HL-60 (cell line): Measurements from ENCODE around the gene PROK2.

Experiments used
- DNase-seq, 2 experiments: peaks; one replicate each; pipeline ENCODE4 v3.0.0-alpha.2; 2010 to 2020; ENCODE audit warnings: low read depth in 1 of 2, low spot score in 1 of 2
- H3K27ac ChIP-seq: fragments of 250-450 bp; sonication (Bioruptor Pico); replicated peaks from 2 replicates; pipeline ENCODE4 v1.5.1; 2020; ENCODE audit warnings: mild to moderate bottlenecking, moderate library complexity
- H3K27me3 ChIP-seq: fragments of 250-450 bp; sonication (Bioruptor Pico); 2 replicates; pipeline ENCODE4 v1.5.1; 2021; ENCODE audit warnings: mild to moderate bottlenecking, moderate library complexity; ENCODE audit not compliant: insufficient read depth, poor library complexity, severe bottlenecking
- H3K4me3 ChIP-seq: replicated peaks from 2 replicates; pipeline ENCODE4 v1.5.1; 2011; ENCODE audit warnings: mild to moderate bottlenecking, control low read depth, low read length; ENCODE audit not compliant: insufficient read depth
- CTCF ChIP-seq: IDR thresholded peaks from one replicate; pipeline ENCODE4 v1.5.1; 2011; ENCODE audit warnings: low read length, control low read depth, inconsistent platforms; ENCODE audit not compliant: insufficient read depth
- GABPA ChIP-seq: IDR thresholded peaks from 2 replicates; pipeline ENCODE4 v1.6.1; 2012; ENCODE audit warnings: low read depth
- POLR2AphosphoS5 ChIP-seq: IDR thresholded peaks from 2 replicates; pipeline ENCODE4 v1.6.1; 2012; ENCODE audit warnings: low read depth
- REST ChIP-seq: IDR thresholded peaks from 2 replicates; pipeline ENCODE4 v1.6.1; 2012; ENCODE audit warnings: low read depth; ENCODE audit not compliant: insufficient replicate concordance
- SPI1 ChIP-seq: IDR thresholded peaks from 2 replicates; pipeline ENCODE4 v1.6.1; 2012; ENCODE audit warnings: low read depth, mild to moderate bottlenecking, borderline replicate concordance

Gene PROK2

GRCh38 chr3:71786217-71786549 is 1.2 kb upstream of the PROK2 start:
- DNase-seq: no peak
- TF ChIP-seq SPI1: no peak
- TF ChIP-seq REST: no peak
- Histone ChIP-seq H3K27me3 (no peaks in the 10 kb centered on the region), H3K27ac (no peak overlapping the region), H3K4me3 (no peak overlapping the region)

- Histone ChIP-seq H3K27me3 (no peaks in the 10 kb centered on the region), H3K4me3 (peak overlapping the region; percentile 77), H3K27ac (peak overlapping the region; percentile 48)
- no peak for DNase-seq
- no peak for TF ChIP-seq CTCF
- no peak for TF ChIP-seq REST
- TF ChIP-seq SPI1: no peak
- no peak for TF ChIP-seq GABPA
- no peak; the same call in 1 of the 2 replicates for TF ChIP-seq POLR2AphosphoS5
Measured at GRCh38 chr3:71785532-71786216, 726 bp upstream of the PROK2 start.

GRCh38 chr3:71784201-71784913 is 591 bp downstream of the PROK2 start:
- H3K27me3 ChIP-seq: no peaks in the 10 kb centered on the region
- peak in 1 of 2 experiments; percentile 52 for DNase-seq
- H3K4me3 ChIP-seq: peak overlapping the region; percentile 77
- TF ChIP-seq POLR2AphosphoS5: no peak
- TF ChIP-seq SPI1: no peak
- no peak for TF ChIP-seq CTCF
- no peak for TF ChIP-seq REST
- TF ChIP-seq GABPA: no peak
- peak overlapping the region; percentile 85 for H3K27ac ChIP-seq
